H1 (cell line): ENCODE data around the gene RBSN. TPM values are rescaled to one million over a fixed set of nuclear protein-coding genes. Genes with fewer than 3 reads are reported as not detected.
A peak's percentile ranks its signal among the peaks of the same experiment; 100 is the strongest.

Experiments used
- CTCF ChIA-PET: fragments of 300-600 bp; sonication (Branson Sonifier 250); formaldehyde crosslinking; loops from one replicate; lab custom pipeline; 2021; ENCODE audit not compliant: partially characterized antibody; lab: Charles Lee
- POLR2A ChIA-PET: fragments of 300-600 bp; sonication (Branson Sonifier 250); formaldehyde crosslinking; loops from one replicate; lab custom pipeline; 2021; ENCODE audit warnings: inconsistent platforms; ENCODE audit not compliant: partially characterized antibody; lab: Charles Lee
- DNase-seq, 2 experiments: peaks; one replicate each; pipeline versions ENCODE4 v3.0.0 to v3.0.0-alpha.2; 2010 to 2022; ENCODE audit warnings: low spot score in 2 of 2, low read depth in 1 of 2, mixed read lengths in 1 of 2
- FAIRE-seq: peaks from 2 replicates; lab custom pipeline; 2011; peaks lifted over from hg19 to GRCh38; lab: Jason Lieb, UNC
- H2AFZ ChIP-seq: 2 replicates; pipeline ENCODE4 v1.8.1; 2012; ENCODE audit warnings: low read length, inconsistent platforms
- H2AK5ac ChIP-seq: 2 replicates; pipeline ENCODE4 v1.6.1; 2013; ENCODE audit warnings: low read depth, low read length
- H2BK120ac ChIP-seq: replicated peaks from 2 replicates; pipeline ENCODE3; 2013; ENCODE audit warnings: low read depth, low read length, inconsistent platforms
- H2BK12ac ChIP-seq: 2 replicates; pipeline ENCODE4 v1.6.1; 2013; ENCODE audit warnings: low read depth, low read length
- H2BK15ac ChIP-seq: 2 replicates; pipeline ENCODE4 v1.6.1; 2013; ENCODE audit warnings: low read length
- H2BK20ac ChIP-seq: 2 replicates; pipeline ENCODE4 v1.6.1; 2013; ENCODE audit warnings: low read length
- H2BK5ac ChIP-seq: 2 replicates; pipeline ENCODE4 v1.6.1; 2013; ENCODE audit warnings: low read depth, low read length
- H3K14ac ChIP-seq: 2 replicates; pipeline ENCODE4 v1.6.1; 2013; ENCODE audit warnings: inconsistent platforms; ENCODE audit not compliant: insufficient read length
- H3K18ac ChIP-seq: 2 replicates; pipeline ENCODE4 v1.6.1; 2013; ENCODE audit warnings: low read length; ENCODE audit errors: extremely low read depth
- H3K23ac ChIP-seq: 2 replicates; pipeline ENCODE4 v1.6.1; 2013; ENCODE audit warnings: inconsistent platforms; ENCODE audit not compliant: insufficient read length
- H3K23me2 ChIP-seq: 2 replicates; pipeline ENCODE4 v1.6.1; 2013; ENCODE audit warnings: low read depth, low read length
- H3K27ac ChIP-seq: 2 replicates; pipeline ENCODE4 v1.6.1; 2011; ENCODE audit warnings: low read depth, low read length, inconsistent platforms
- H3K27me3 ChIP-seq, 4 experiments: replicated peaks in 1 of 4; 1 replicate in 1 of 4; 2 replicates in 3 of 4; pipeline versions ENCODE4 v1.6.1 to v1.8.1; 2011 to 2013; ENCODE audit warnings: low read length in 3 of 4, mild to moderate bottlenecking in 3 of 4, inconsistent platforms in 2 of 4, mixed read lengths in 2 of 4, moderate library complexity in 1 of 4; ENCODE audit not compliant: control insufficient read depth in 3 of 4, insufficient read depth in 3 of 4; ENCODE audit errors: extremely low read depth in 1 of 4
- H3K36me3 ChIP-seq, 4 experiments: 2 replicates each; pipeline versions ENCODE4 v1.6.1 to v1.8.1; 2011 to 2013; ENCODE audit warnings: mild to moderate bottlenecking in 4 of 4, low read length in 3 of 4, moderate library complexity in 2 of 4, control low read depth in 1 of 4, inconsistent platforms in 1 of 4; ENCODE audit not compliant: insufficient read depth in 4 of 4, control insufficient read depth in 2 of 4
- H3K4ac ChIP-seq: replicated peaks from 2 replicates; pipeline ENCODE3; 2013; ENCODE audit warnings: low read length, low read depth, mixed read lengths, inconsistent platforms; ENCODE audit not compliant: insufficient read length
- H3K4me1 ChIP-seq, 4 experiments: replicated peaks in 1 of 4; 1 replicate in 1 of 4; 2 replicates in 3 of 4; pipeline versions ENCODE4 v1.6.1 to v1.8.1; 2011 to 2013; ENCODE audit warnings: low read length in 3 of 4, inconsistent platforms in 2 of 4, mixed read lengths in 1 of 4; ENCODE audit not compliant: insufficient read depth in 4 of 4, control insufficient read depth in 3 of 4
- H3K4me2 ChIP-seq, 2 experiments: 2 replicates each; pipeline versions ENCODE4 v1.6.1 to v1.8.1; 2011 to 2013; ENCODE audit warnings: low read depth in 2 of 2, low read length in 2 of 2, control low read depth in 1 of 2, inconsistent platforms in 1 of 2, mild to moderate bottlenecking in 1 of 2; ENCODE audit not compliant: insufficient read depth in 1 of 2
- H3K4me3 ChIP-seq, 4 experiments: fragments of 200-600, 300-600 bp in 1 of 4; sonication (generic), shearing (Covaris generic), sonication (Bioruptor Twin) in 1 of 4; 2 replicates each; pipeline versions ENCODE4 v1.5.1 to v1.8.1; 2011 to 2016; ENCODE audit warnings: low read length in 4 of 4, low read depth in 3 of 4, control low read depth in 2 of 4, inconsistent platforms in 2 of 4, mild to moderate bottlenecking in 2 of 4, mixed read lengths in 1 of 4, moderate library complexity in 1 of 4; ENCODE audit not compliant: insufficient read depth in 2 of 4; ENCODE audit errors: extremely low read depth in 1 of 4
- H3K56ac ChIP-seq: replicated peaks from 2 replicates; pipeline ENCODE3; 2013; ENCODE audit warnings: low read depth, mild to moderate bottlenecking, mixed read lengths, low read length, inconsistent platforms; ENCODE audit not compliant: insufficient read length
- H3K79me1 ChIP-seq: 2 replicates; pipeline ENCODE4 v1.6.1; 2013; ENCODE audit warnings: low read depth, low read length, control low read depth
- H3K79me2 ChIP-seq, 2 experiments: 2 replicates each; pipeline versions ENCODE4 v1.6.1 to v1.8.1; 2012 to 2013; ENCODE audit warnings: low read length in 2 of 2, mild to moderate bottlenecking in 2 of 2, inconsistent platforms in 1 of 2; ENCODE audit not compliant: insufficient read depth in 2 of 2, control insufficient read depth in 1 of 2
- H3K9ac ChIP-seq, 4 experiments: replicated peaks in 1 of 4; 1 replicate in 1 of 4; 2 replicates in 3 of 4; pipeline versions ENCODE4 v1.6.1 to v1.8.1; 2011 to 2013; ENCODE audit warnings: low read depth in 3 of 4, low read length in 3 of 4, control low read depth in 2 of 4, mild to moderate bottlenecking in 2 of 4, moderate library complexity in 2 of 4, inconsistent platforms in 1 of 4; ENCODE audit errors: extremely low read depth in 1 of 4
- H3K9me3 ChIP-seq, 2 experiments: 2 replicates each; pipeline versions ENCODE4 v1.6.1 to v1.8.1; 2012 to 2013; ENCODE audit warnings: mild to moderate bottlenecking in 2 of 2, moderate library complexity in 2 of 2, control low read depth in 1 of 2, inconsistent platforms in 1 of 2, low read depth in 1 of 2, low read length in 1 of 2, mixed read lengths in 1 of 2; ENCODE audit not compliant: insufficient read depth in 2 of 2
- H4K20me1 ChIP-seq, 2 experiments: replicated peaks in 1 of 2; 2 replicates each; pipeline versions ENCODE3 to v1.8.1; 2011 to 2013; ENCODE audit warnings: inconsistent platforms in 2 of 2, low read length in 2 of 2, mild to moderate bottlenecking in 1 of 2; ENCODE audit not compliant: insufficient read depth in 2 of 2, control insufficient read depth in 1 of 2
- H4K5ac ChIP-seq: 2 replicates; pipeline ENCODE4 v1.6.1; 2013; ENCODE audit warnings: low read length, low read depth, mixed read lengths, inconsistent platforms; ENCODE audit not compliant: insufficient read length
- H4K8ac ChIP-seq: 2 replicates; pipeline ENCODE4 v1.8.0; 2013; ENCODE audit warnings: mild to moderate bottlenecking, moderate library complexity, low read length, inconsistent platforms; ENCODE audit not compliant: insufficient read depth; ENCODE audit errors: extremely low read depth
- H4K91ac ChIP-seq: replicated peaks from 2 replicates; pipeline ENCODE3; 2013; ENCODE audit warnings: low read length, mixed read lengths, inconsistent platforms; ENCODE audit not compliant: insufficient read length
- ASH2L ChIP-seq: fragments of 200-600, 300-600 bp; sonication (generic); IDR thresholded peaks from one replicate; pipeline ENCODE4 v1.7.1; 2017; ENCODE audit warnings: low read length
- CHD2 ChIP-seq: IDR thresholded peaks from 2 replicates; pipeline ENCODE4 v1.6.1; 2012; ENCODE audit warnings: low read length, improper control_type of control experiment
- HDAC6 ChIP-seq: IDR thresholded peaks from one replicate; pipeline ENCODE4 v1.7.1; 2012; ENCODE audit warnings: low read depth, mild to moderate bottlenecking, inconsistent platforms, low read length, moderate library complexity
- YY1 ChIP-seq: IDR thresholded peaks from 2 replicates; pipeline ENCODE4 v1.6.1; 2011; ENCODE audit warnings: low read depth, mild to moderate bottlenecking, low read length
- WGBS, 2 experiments: shearing (Covaris generic) in 1 of 2; methylation state at CpG; one replicate each; pipeline versions ENCODE4 v1.1.6 to v1.1.7; 2013 to 2015; ENCODE audit warnings: low lambda C conversion rate in 2 of 2, mixed read lengths in 2 of 2, inconsistent platforms in 1 of 2, low coverage in 1 of 2, missing lambda C conversion rate in 1 of 2; ENCODE audit not compliant: insufficient replicate concordance in 2 of 2, insufficient coverage in 1 of 2, insufficient read length in 1 of 2; ENCODE audit errors: extremely low coverage in 1 of 2, missing lambda C conversion rate in 1 of 2; 5-methylcytosine and 5-hydroxymethylcytosine counted together
- long read RNA-seq, 2 experiments: library from RNA in 1 of 2; library from capped mRNA in 1 of 2; stranded (forward); transcript quantifications; one replicate each; pipeline ENCODE4 v2.0.0, GENCODE V29; 2021; ENCODE audit warnings: inconsistent platforms in 1 of 2
- polyA minus RNA-seq, 3 experiments: library from RNA; depleted of rRNA, polyadenylated mRNA; stranded (reverse); fragments of >200 nt; gene quantifications; 1 replicate in 2 of 3; 2 replicates in 1 of 3; pipeline ENCODE4 v1.2.3, GENCODE V29; 2011
- polyA plus RNA-seq, 7 experiments: library from polyadenylated mRNA; depleted of rRNA in 3 of 7; stranded (reverse) in 5 of 7; unstranded in 2 of 7; fragments of >200 nt in 5 of 7; fragments of 200-250 nt in 2 of 7; gene quantifications; 1 replicate in 5 of 7; 2 replicates in 1 of 7; 4 replicates in 1 of 7; pipeline versions ENCODE4 v1.2.1 to v1.2.3, GENCODE V29; 2011 to 2013; ENCODE audit warnings: missing spikeins in 2 of 7, mixed read lengths in 2 of 7
- total RNA-seq: library from RNA; stranded (reverse); fragmentation: NEBNext Ultra II Directional; extraction: Animal tissue kit (Norgen Biotek cat#: 25700); gene quantifications from 2 replicates; pipeline ENCODE4 v1.2.1, GENCODE V29; 2021

The RBSN gene
- total RNA-seq, result 18.9 and 20.0 TPM in 2 replicates
- 5.6 and 5.9 TPM in 2 replicates for polyA plus RNA-seq (2011; rRNA removed)
- 7.1 TPM for polyA plus RNA-seq (2011; cell fraction: cytosol; rRNA removed)
- polyA plus RNA-seq (2011; cell fraction: nucleus; rRNA removed), result 11.6 TPM
- polyA plus RNA-seq (2012, experiment 1 of 2), result 8.2 to 12.0 TPM (median 11.2 TPM) in 4 replicates
- polyA plus RNA-seq (2012, experiment 2 of 2), result 3.8 TPM
- 8.5 TPM for polyA plus RNA-seq (2013, experiment 1 of 2)
- 8.7 TPM for polyA plus RNA-seq (2013, experiment 2 of 2)
- polyA minus RNA-seq (2011; rRNA and poly(A)+ RNA removed), result 17.2 and 17.8 TPM in 2 replicates
- 14.5 TPM for polyA minus RNA-seq (2011; cell fraction: cytosol; rRNA and poly(A)+ RNA removed)
- polyA minus RNA-seq (2011; cell fraction: nucleus; rRNA and poly(A)+ RNA removed), result 9.7 TPM
- long read RNA-seq, experiment 1, partial matches to known transcripts, result 1 of 15 reads
- long read RNA-seq, experiment 1, other reads (novel, unspliced or antisense), result 13 of 15 reads
- long read RNA-seq, experiment 2, partial matches to known transcripts, result 3 of 6 reads
- long read RNA-seq, experiment 2, other reads (novel, unspliced or antisense), result 1 of 6 reads

DNA sequence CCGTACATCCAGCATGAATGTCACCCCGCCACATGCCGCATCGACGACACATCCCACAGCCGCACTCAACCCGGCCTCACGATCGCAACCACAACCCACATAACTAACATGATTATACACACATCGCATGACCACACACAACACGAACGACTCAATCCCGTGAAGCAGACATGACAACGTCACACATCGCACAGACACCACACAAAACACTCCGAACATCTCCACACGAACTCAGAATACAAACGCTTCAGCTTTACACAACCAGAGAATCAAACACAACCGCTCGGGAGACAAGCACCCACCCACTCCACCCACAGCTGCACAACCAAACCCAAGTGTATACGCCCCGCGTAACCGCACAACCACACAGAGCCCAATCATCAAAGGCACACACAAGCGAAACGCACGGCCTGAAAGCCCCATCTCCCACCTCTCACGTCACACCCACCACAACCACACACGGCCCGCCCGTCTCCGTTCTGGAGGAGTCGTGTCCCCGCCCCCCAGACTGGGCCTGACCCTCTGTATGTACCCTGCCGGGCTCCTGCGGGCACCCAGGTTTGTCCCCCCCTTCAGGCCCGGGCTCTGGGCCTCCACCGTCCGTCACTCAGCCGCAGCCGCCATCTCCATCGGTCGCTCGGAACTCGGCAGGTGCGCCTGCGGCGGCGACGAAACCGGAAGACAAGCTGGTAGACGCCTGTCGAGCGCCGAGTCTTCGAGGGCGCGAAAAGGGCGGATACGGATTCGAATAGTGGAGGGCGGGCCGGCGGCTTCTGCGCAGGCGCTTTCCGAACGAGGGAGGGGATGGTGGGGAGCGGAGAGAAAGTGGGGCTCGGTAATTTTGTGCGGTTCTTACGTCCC is at the start of gene RBSN:
TSS of gene RBSN (minus strand) at position 646 of the 861 bp plus-strand sequence. CDS start 3,028 bp downstream, outside the sequence.
- Histone ChIP-seq H3K9me3 (no peaks in the 10 kb centered on the region), H3K27ac (peak within 1 kb of the TSS; percentile 60), H3K4me2 (peak within 1 kb of the TSS; percentile 100), H2BK15ac (peak within 1 kb of the TSS; percentile 65), H3K27me3 (no peaks in the 10 kb centered on the region), H3K79me1 (peaks cover 6% of the 10 kb centered on the region), H2AK5ac (peak within 1 kb of the TSS; percentile 83; the same call in 1 of the 2 replicates), H2BK120ac (no peak within 1 kb of the TSS), H3K4ac (peak within 1 kb of the TSS; percentile 92), H2BK5ac (peak within 1 kb of the TSS; percentile 94; the same call in 1 of the 2 replicates), H4K20me1 (peaks cover 0 to 3% of the 10 kb centered on the region in 2 experiments), H3K4me1 (peaks cover 0 to 9% (median 4%) of the 10 kb centered on the region in 4 experiments; a peak in 4 of 7 replicates), H4K91ac (peak within 1 kb of the TSS; percentile 94), H2BK20ac (no peak within 1 kb of the TSS), H3K18ac (peak within 1 kb of the TSS; percentile 99), H3K9ac (peak within 1 kb of the TSS in 3 of 4 experiments; percentile 79 to 95 (median 83); a peak in 6 of 7 replicates), H3K79me2 (peaks cover 0 to 13% of the 10 kb centered on the region in 2 experiments), H3K14ac (peak within 1 kb of the TSS; percentile 92), H3K23ac (no peak within 1 kb of the TSS), H3K36me3 (peaks cover 2 to 16% (median 6%) of the 10 kb centered on the region in 4 experiments; a peak in 4 of 8 replicates), H4K5ac (peak within 1 kb of the TSS; percentile 90), H3K56ac (peak within 1 kb of the TSS; percentile 91), H4K8ac (peak within 1 kb of the TSS; percentile 98; the same call in 1 of the 2 replicates), H2AFZ (peak within 1 kb of the TSS; percentile 99), H2BK12ac (peak within 1 kb of the TSS; percentile 93), H3K4me3 (peak within 1 kb of the TSS; percentile 93 to 100 (median 97)), H3K23me2 (peaks cover 9% of the 10 kb centered on the region)
- WGBS, 2 experiments, result 6% methylated on average over 61 of the region's 72 CpGs; no CpG with 5 or more reads in 1 of the 2 experiments
- ChIA-PET POLR2A (interaction anchor here (0.7 to 1.8 kb wide), 7 partner anchors 8 to 109 kb away, joined by 3 to 6 read pairs (median 3); no protein-coding TSS in a partner anchor), CTCF (interaction anchor here (0.6 to 2.1 kb wide), 6 partner anchors 9 to 178 kb away, joined by 3 to 8 read pairs (median 3); no protein-coding TSS in a partner anchor)
- peak; percentile 70 to 92 for DNase-seq
- no peak for FAIRE-seq
- TF ChIP-seq YY1 (peak; percentile 96), CHD2 (0 out of 2 replicates have a peak, but pooled peaks have one; percentile 65), ASH2L (peak; percentile 99), HDAC6 (no peak)
